ENCODE results near the gene GNGT2.
"Not testable (repeated sequence)": the region's sequence is repeated elsewhere in the genome, so short reads cannot be mapped to it uniquely, and the experiment has no call there.

GNGT2 gene

GRCh38 chr17:49203796-49204195, 6.6 kb downstream of the GNGT2 start:
- DNase-seq (ENCODE audit: low spot score), result no peak

- no peak for DNase-seq (ENCODE audit: low spot score)
Observed at GRCh38 chr17:49201481-49201927, 8.9 kb downstream of the GNGT2 start.

DNA sequence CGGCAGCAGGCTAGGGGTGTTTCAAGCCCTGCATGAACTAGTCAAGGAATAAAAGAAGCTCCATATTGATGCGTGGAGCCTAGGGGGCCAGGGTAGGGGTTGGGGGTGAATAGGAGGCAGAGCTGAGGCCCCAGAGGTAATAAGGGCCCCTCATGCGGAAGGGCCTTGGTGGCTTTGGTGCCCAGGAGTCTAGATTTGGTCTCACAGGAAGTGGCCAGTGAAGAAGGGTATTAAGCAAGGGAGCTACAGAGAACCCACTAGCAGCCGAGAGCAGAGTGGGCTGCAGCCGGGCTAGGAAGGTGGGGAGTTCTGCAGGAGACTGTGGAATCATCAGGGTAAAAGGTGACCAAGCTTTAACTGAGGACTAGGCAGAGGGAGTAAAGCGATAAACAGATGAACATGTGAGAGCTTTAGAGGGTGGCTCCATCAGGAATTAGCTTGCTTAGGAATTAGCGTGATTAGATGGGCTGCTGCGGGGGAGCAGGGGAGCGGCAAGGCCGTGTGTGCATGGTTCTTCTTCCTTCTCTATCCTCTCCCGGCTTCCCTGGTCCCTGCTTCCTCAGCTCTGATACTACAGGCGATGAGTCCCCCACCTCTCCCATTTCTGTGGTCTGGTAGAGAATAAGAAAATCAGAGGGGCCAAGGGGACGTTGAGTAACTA, 9.8 kb downstream of the GNGT2 start:
- DNase-seq (ENCODE audit: low spot score), result no peak

- DNase-seq (ENCODE audit: low spot score), result no peak
Observed at GRCh38 chr17:49198211-49198610, 12.2 kb downstream of the GNGT2 start.

GRCh38 chr17:49197346-49197998, 12.9 kb downstream of the GNGT2 start:
- DNase-seq (ENCODE audit: low spot score), result no peak

- DNase-seq (ENCODE audit: low spot score), result no peak
Observed at GRCh38 chr17:49196520-49196919, 13.9 kb downstream of the GNGT2 start.

- DNase-seq (ENCODE audit: low spot score), result no peak
Observed at GRCh38 chr17:49195751-49196150, 14.6 kb downstream of the GNGT2 start.

GRCh38 chr17:49194297-49194607, 16.1 kb downstream of the GNGT2 start:
- no peak for DNase-seq (ENCODE audit: low spot score)

GRCh38 chr17:49193513-49194296, 16.7 kb downstream of the GNGT2 start:
- DNase-seq (ENCODE audit: low spot score), result peak; percentile 70

DNA sequence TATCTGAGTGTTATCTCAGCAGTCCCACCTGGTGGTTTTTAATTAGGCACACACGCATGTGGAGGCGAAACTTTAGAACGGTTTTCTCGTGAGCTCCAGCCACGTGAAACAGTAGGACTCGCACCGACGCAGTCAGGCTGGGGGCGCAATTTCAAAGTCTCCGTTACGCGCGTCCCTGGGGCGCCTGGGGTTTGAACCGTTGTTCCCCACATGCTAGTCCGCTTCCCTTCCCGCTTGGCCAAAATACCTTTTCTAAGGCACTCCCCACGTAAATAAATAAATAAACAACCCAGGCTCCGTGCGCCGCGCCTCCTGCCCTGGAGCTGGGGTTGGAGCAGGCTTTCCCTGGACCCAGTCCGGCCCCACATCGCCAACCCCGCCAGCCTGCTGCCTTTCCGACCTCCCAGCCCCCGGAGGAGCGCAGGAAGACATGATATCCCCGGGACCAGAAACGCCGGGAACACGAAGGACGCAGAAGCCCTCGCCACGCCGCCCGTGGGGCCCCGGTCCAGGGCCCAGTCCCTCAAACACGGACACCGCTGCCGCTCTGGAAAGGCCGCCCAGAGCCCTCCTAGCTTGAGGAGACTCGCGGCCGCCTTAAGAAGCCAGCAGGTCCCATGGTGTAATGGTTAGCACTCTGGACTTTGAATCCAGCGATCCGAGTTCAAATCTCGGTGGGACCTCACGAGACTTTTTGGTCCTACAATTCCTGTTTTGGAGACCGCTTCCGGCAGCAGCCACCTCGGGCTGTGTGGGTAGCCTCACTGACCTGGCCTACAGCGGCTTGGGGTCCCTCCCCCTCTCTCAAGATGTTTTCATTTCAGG, 18.2 kb downstream of the GNGT2 start:
- DNase-seq (ENCODE audit: low spot score), result peak; percentile 68

- no peak for DNase-seq (ENCODE audit: low spot score)
Observed at GRCh38 chr17:49191409-49191916, 18.9 kb downstream of the GNGT2 start.

- no peak for DNase-seq (ENCODE audit: low spot score)
Observed at GRCh38 chr17:49190932-49191331, 19.4 kb downstream of the GNGT2 start.

DNA sequence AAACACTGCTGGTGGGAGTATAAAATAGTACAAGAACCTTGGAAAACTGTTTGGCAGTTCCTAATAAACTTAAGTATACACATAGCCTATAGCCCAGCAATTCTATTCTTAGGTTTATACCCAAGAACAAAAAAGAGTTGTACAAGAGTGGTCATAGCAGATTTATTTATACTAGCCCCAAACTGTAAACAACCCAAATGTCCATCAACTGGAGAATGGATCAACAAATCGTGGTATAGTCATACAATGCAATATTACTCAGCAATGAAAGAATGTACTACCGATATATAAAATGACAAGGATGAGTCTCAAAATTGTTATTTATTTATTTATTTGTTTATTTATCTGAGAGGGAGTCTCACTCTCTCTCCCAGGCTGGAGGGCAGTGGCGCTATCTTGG, 23.1 kb downstream of the GNGT2 start:
- DNase-seq (ENCODE audit: low spot score), result no peak

DNA sequence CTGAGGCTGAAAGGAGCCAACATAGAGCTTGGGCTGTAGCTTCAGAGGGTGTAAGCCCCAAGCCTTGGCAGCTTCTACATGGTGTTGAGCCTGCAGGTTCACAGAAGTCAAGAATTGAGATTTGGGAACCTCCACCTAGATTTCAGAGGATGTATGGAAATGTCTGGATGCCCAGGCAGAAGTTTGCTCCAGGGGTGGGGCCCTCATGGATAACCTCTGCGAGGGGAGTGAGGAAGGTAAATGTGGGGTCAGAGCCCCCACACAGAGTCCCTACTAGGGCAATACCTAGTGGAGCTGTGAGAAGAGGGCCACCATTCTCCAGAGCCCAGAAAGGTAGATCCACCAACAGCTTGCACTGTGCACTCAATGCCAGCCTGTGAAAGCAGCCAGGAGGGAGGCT, 25.0 kb downstream of the GNGT2 start:
- not testable (repeated sequence) for DNase-seq (ENCODE audit: low spot score)

DNA sequence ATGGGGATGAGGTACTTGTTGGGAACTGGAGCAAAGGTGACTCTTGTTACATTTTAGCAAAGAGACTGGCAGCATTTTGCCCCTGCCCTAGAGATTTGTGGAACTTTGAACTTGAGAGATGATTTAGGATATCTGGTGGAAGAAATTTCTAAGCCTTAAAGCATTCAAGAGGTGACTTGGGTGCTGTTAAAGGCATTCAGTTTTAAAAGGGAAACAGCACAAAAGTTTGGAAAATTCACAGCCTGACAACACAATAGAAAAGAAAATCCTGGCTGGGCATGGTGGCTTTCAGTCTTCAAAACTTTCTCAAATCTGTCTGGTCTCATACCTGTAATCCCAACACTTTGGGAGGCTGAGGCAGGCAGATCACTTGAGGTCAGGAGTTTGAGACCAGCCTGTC, 25.9 kb downstream of the GNGT2 start:
- not testable (repeated sequence) for DNase-seq (ENCODE audit: low spot score)

- no peak for DNase-seq (ENCODE audit: low spot score)
Observed at GRCh38 chr17:49183801-49184200, 26.6 kb downstream of the GNGT2 start.

GRCh38 chr17:49183341-49183740, 27.0 kb downstream of the GNGT2 start:
- DNase-seq (ENCODE audit: low spot score), result no peak

DNA sequence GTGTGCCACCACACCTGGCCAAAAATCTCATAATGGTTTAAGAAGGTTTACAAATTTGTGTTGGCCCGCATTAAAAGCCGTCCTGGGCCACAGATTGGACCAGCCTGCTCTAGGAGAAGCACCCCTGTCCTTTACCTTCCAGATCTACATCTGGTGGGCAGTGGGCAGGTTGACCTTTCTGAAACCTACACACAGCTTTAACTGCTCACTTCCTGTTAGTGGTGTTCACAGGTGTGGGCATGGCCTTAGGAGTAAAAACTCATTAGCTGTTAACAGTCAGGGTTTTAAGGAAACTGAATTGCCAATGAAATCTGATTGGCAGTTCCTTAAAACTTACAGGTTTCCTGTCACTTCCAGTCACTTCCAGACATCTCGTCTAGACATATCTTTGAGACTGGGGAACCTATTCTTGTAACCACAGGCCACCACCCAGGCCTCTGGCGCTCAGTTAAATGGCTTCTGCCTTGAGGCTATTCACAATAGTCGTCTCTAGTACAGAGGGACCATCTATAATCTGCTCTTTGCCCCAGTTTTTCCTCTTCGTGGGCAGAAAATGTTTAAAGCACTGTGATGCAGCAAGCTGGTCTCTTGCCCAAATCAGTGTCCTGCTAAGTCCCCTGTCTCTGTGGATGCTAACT, 29.3 kb downstream of the GNGT2 start:
- DNase-seq (ENCODE audit: low spot score), result no peak

GRCh38 chr17:49180303-49180702, 30.1 kb downstream of the GNGT2 start:
- peak; percentile 65 for DNase-seq (ENCODE audit: low spot score)

DNA sequence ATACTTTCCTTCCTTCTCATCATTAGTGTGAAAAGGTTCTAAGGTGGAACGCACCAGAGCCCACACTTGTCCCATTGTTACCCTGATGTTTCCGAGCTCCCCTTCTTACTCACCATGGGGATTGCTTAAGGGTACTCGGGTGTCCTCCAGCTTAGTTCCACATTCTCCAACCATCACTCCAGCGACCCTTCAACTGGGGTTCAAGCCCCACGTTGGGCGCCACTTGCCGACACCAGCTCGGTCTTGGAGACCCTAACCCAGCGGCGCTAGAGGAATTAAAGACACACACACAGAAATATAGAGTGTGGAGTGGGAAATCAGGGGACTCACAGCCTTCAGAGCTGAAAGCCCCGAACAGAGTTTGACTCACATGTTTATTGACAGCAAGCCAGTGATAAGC, 34.4 kb downstream of the GNGT2 start:
- not testable (repeated sequence) for DNase-seq (ENCODE audit: low spot score)

DNA sequence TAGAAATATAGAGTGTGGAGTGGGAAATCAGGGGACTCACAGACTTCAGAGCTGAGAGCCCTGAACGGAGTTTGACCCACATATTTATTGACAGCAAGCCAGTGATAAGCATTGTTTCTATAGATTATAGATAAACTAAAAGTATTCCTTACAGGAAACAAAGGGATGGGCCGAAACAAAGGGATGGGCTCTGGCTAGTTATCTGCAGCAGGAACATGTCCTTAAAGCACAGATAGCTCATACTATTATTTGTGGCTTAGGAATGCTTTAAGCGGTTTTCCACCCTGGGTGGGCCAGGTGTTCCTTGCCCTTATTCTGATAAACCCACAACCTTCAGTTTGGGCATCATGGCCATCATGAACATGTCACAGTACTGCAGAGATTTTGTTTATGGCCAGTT, 39.7 kb downstream of the GNGT2 start:
- DNase-seq (ENCODE audit: low spot score), result not testable (repeated sequence)

- no peak for DNase-seq (ENCODE audit: low spot score)
Observed at GRCh38 chr17:49170216-49170615, 40.2 kb downstream of the GNGT2 start.

Data from HuH-7 (cell line).